Suprapubic skin (tissue), 4 donors: ENCODE measurements around the gene TCHP.

Source experiments
- CTCF ChIP-seq, 2 donors: fragments of 200-600 bp in 1 of 2; fragments of 450-650 bp in 1 of 2; sonication (generic) in 1 of 2; IDR thresholded peaks; one replicate each; pipeline ENCODE4 v1.5.1; 2016 to 2019; ENCODE audit warnings: antibody characterized with exemption in 2 of 2, mild to moderate bottlenecking in 1 of 2, moderate library complexity in 1 of 2
- POLR2A ChIP-seq, 2 donors: fragments of 450-650 bp; IDR thresholded peaks; one replicate each; pipeline ENCODE4 v1.6.1; 2017; ENCODE audit warnings: antibody characterized with exemption in 2 of 2, mild to moderate bottlenecking in 2 of 2, moderate library complexity in 2 of 2
- POLR2AphosphoS5 ChIP-seq, 3 donors: sonication (generic); formaldehyde crosslinking; IDR thresholded peaks; one replicate each; pipeline ENCODE4 v1.6.1; 2017; ENCODE audit warnings: antibody characterized with exemption in 3 of 3

- TF ChIP-seq POLR2A (IDR thresholded peaks at IDR 0.05) (no peak), POLR2AphosphoS5 (IDR thresholded peaks at IDR 0.05) (no peak), CTCF (IDR thresholded peaks at IDR 0.05) (no peak)
These were observed 9.4 kb upstream of the TCHP start for GRCh38 chr12:109890620-109891170.
